NT2/D1 (cell line): Measurements from ENCODE around the gene DNMT3B.

Experiments used
- SUZ12 ChIP-seq: IDR thresholded peaks from 2 replicates; pipeline ENCODE4 v1.6.1; 2011; ENCODE audit not compliant: insufficient read length, insufficient read depth; ENCODE audit errors: extremely low read depth
- YY1 ChIP-seq: IDR thresholded peaks from 2 replicates; pipeline ENCODE4 v1.6.1; 2011; ENCODE audit not compliant: insufficient read length, insufficient read depth
- ZNF274 ChIP-seq: IDR thresholded peaks from 2 replicates; pipeline ENCODE4 v1.6.1; 2011; ENCODE audit warnings: mild to moderate bottlenecking, low read depth, low read length

- no peak for TF ChIP-seq ZNF274
- TF ChIP-seq YY1 = no peak
- no peak for TF ChIP-seq SUZ12
Measured at GRCh38 chr20:32847964-32848363, 85.8 kb downstream of the DNMT3B start.
